Testis (tissue), 2 donors: ENCODE results near the gene SPRED3.

Experiments
- POLR2A ChIP-seq: fragments of 450-650 bp; IDR thresholded peaks from one replicate; pipeline ENCODE4 v1.6.1; 2017; ENCODE audit warnings: antibody characterized with exemption, mild to moderate bottlenecking, moderate library complexity
- TF ChIP-seq, protein P1 (sequence below), 3 experiments: fragments of 450-650 bp in 2 of 3; fragments of 200-600 bp in 1 of 3; sonication (generic) in 1 of 3; IDR thresholded peaks; one replicate each; pipeline ENCODE4 v1.5.1; 2016 to 2019; ENCODE audit warnings: antibody characterized with exemption in 3 of 3, mild to moderate bottlenecking in 2 of 3, moderate library complexity in 1 of 3

DNA sequence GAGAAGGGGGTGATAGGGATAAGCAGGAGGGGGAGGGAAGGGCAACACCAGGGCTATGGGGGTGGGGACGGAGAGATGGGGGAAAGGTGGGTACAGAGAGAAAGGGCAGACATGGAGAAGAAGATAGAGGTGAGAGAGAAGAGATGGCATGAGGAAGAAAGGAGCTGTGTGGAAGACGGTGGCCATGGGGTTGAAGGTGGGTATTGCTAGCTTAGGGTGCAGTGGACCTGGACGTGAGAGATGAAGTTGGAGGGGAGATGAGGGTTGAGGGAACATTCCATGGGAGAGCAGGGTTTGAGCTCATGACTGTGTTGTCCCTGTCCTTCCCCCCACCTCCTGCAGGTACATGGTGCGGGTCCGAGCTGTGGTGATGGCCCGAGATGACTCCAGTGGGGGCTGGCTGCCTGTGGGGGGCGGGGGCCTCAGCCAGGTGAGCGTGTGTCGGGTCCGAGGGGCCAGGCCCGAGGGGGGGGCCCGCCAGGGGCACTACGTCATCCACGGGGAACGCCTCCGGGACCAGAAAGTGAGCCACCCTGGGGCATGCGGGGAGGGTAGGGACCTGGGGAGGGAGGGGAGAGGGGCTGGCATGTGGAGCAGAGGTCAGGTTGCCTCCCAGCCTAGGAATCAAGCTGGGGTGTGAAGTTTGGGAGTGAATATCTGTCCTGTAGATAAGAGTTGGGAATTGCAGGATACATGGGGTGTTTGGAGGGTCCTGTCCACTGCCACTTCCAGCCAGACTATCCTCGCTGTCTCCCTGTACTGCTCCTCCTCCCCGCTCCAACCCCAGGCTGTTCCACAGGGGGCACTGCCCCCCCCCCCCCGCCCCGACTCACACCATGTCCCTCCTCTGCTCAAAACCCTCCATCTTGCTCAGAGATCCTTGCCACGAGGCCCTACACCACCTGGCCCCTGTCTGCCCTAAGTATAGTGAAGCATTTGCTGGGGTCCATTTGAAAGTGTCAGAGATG is 1.7 kb downstream of the SPRED3 start:
- TF ChIP-seq, protein P1, sequence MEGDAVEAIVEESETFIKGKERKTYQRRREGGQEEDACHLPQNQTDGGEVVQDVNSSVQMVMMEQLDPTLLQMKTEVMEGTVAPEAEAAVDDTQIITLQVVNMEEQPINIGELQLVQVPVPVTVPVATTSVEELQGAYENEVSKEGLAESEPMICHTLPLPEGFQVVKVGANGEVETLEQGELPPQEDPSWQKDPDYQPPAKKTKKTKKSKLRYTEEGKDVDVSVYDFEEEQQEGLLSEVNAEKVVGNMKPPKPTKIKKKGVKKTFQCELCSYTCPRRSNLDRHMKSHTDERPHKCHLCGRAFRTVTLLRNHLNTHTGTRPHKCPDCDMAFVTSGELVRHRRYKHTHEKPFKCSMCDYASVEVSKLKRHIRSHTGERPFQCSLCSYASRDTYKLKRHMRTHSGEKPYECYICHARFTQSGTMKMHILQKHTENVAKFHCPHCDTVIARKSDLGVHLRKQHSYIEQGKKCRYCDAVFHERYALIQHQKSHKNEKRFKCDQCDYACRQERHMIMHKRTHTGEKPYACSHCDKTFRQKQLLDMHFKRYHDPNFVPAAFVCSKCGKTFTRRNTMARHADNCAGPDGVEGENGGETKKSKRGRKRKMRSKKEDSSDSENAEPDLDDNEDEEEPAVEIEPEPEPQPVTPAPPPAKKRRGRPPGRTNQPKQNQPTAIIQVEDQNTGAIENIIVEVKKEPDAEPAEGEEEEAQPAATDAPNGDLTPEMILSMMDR (IDR thresholded peaks at IDR 0.05) = no peak
- no peak for TF ChIP-seq POLR2A
